Ishikawa (cell line): Measurements from ENCODE around the gene ASAP2.

Experiments
- CEBPB ChIP-seq: IDR thresholded peaks from 2 replicates; pipeline ENCODE4 v1.6.1; 2012
- CREB1 ChIP-seq: IDR thresholded peaks from 2 replicates; pipeline ENCODE4 v1.6.1; 2012; ENCODE audit warnings: low read depth
- EGR1 ChIP-seq: IDR thresholded peaks from 2 replicates; pipeline ENCODE4 v1.6.1; 2012
- EP300 ChIP-seq: IDR thresholded peaks from 2 replicates; pipeline ENCODE4 v1.6.1; 2012; ENCODE audit warnings: borderline replicate concordance
- FOXM1 ChIP-seq: IDR thresholded peaks from 2 replicates; pipeline ENCODE4 v1.6.1; 2012; ENCODE audit warnings: low read depth, borderline replicate concordance
- NFIC ChIP-seq: IDR thresholded peaks from 2 replicates; pipeline ENCODE4 v1.6.1; 2012
- RAD21 ChIP-seq: IDR thresholded peaks from 2 replicates; pipeline ENCODE4 v1.6.1; 2012; ENCODE audit warnings: low read depth
- TAF1 ChIP-seq: IDR thresholded peaks from 2 replicates; pipeline ENCODE4 v1.6.1; 2012; ENCODE audit warnings: low read depth, mild to moderate bottlenecking
- TCF12 ChIP-seq: IDR thresholded peaks from 2 replicates; pipeline ENCODE4 v1.6.1; 2012; ENCODE audit warnings: low read depth
- TEAD4 ChIP-seq: IDR thresholded peaks from 2 replicates; pipeline ENCODE4 v1.6.1; 2012
- YY1 ChIP-seq: IDR thresholded peaks from 2 replicates; pipeline ENCODE4 v1.6.1; 2012; ENCODE audit warnings: low read depth
- ZBTB7A ChIP-seq: IDR thresholded peaks from 2 replicates; pipeline ENCODE4 v1.6.1; 2012; ENCODE audit warnings: low read depth
- TF ChIP-seq, protein P1 (sequence below): IDR thresholded peaks from 2 replicates; pipeline ENCODE4 v1.6.1; 2012
- TF ChIP-seq, protein P2 (sequence below): IDR thresholded peaks from 2 replicates; pipeline ENCODE4 v1.6.1; 2012; ENCODE audit warnings: low read depth, mild to moderate bottlenecking
- TF ChIP-seq, protein P3 (sequence below): IDR thresholded peaks from 2 replicates; pipeline ENCODE4 v1.6.1; 2012

Gene ASAP2

DNA sequence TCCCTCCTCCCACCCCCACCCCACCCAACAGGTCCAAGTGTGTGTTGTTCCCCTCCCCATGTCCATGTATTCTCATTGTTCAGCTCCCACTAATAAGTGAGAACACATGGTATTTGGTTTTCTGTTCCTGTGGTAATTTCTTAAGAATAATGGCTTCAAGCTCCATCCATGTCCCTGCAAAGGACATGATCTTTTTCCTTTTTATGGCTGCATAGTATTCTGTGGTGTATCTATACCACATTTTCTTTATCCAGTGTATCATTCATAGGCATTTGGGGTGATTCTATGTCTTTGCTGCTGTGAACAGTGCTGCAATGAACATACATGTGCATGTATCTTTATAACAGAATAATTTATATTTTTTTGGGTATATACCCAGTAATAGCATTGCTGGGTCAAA is 12.3 kb upstream of the ASAP2 start:
- TF ChIP-seq TCF12 (no peak), FOXM1 (no peak)

DNA sequence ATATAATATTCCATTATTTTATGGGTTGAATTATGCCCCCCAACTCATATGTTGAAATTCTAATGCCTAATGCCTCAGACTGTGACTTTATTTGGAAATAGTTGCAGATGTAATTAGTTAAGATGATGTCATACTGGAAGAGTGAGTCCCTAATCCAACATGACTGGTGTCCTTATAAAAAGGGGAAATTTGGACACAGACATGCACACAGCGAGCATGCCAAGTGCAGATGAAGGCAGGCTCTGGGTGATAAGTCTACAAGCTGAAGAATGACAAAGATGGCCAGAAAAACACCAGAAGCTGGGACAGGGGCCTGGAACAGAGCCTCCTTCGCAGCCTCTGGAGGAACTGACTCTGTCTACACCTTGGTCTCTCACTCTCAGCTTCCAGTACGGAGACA is 10.0 kb upstream of the ASAP2 start:
- no peak for TF ChIP-seq EP300
- no peak for TF ChIP-seq EGR1
- TF ChIP-seq FOXM1 = no peak
- TF ChIP-seq RAD21 = no peak
- TF ChIP-seq CEBPB = no peak
- TF ChIP-seq YY1 = no peak
- TF ChIP-seq, protein P1, sequence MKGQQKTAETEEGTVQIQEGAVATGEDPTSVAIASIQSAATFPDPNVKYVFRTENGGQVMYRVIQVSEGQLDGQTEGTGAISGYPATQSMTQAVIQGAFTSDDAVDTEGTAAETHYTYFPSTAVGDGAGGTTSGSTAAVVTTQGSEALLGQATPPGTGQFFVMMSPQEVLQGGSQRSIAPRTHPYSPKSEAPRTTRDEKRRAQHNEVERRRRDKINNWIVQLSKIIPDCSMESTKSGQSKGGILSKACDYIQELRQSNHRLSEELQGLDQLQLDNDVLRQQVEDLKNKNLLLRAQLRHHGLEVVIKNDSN = no peak
- no peak for TF ChIP-seq TAF1
- no peak for TF ChIP-seq NFIC
- TF ChIP-seq, protein P2, sequence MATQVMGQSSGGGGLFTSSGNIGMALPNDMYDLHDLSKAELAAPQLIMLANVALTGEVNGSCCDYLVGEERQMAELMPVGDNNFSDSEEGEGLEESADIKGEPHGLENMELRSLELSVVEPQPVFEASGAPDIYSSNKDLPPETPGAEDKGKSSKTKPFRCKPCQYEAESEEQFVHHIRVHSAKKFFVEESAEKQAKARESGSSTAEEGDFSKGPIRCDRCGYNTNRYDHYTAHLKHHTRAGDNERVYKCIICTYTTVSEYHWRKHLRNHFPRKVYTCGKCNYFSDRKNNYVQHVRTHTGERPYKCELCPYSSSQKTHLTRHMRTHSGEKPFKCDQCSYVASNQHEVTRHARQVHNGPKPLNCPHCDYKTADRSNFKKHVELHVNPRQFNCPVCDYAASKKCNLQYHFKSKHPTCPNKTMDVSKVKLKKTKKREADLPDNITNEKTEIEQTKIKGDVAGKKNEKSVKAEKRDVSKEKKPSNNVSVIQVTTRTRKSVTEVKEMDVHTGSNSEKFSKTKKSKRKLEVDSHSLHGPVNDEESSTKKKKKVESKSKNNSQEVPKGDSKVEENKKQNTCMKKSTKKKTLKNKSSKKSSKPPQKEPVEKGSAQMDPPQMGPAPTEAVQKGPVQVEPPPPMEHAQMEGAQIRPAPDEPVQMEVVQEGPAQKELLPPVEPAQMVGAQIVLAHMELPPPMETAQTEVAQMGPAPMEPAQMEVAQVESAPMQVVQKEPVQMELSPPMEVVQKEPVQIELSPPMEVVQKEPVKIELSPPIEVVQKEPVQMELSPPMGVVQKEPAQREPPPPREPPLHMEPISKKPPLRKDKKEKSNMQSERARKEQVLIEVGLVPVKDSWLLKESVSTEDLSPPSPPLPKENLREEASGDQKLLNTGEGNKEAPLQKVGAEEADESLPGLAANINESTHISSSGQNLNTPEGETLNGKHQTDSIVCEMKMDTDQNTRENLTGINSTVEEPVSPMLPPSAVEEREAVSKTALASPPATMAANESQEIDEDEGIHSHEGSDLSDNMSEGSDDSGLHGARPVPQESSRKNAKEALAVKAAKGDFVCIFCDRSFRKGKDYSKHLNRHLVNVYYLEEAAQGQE = no peak
- TF ChIP-seq TEAD4 = no peak
- no peak for TF ChIP-seq CREB1
- TF ChIP-seq, protein P3, sequence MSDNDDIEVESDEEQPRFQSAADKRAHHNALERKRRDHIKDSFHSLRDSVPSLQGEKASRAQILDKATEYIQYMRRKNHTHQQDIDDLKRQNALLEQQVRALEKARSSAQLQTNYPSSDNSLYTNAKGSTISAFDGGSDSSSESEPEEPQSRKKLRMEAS = no peak
- TF ChIP-seq ZBTB7A = no peak
- no peak for TF ChIP-seq TCF12

DNA sequence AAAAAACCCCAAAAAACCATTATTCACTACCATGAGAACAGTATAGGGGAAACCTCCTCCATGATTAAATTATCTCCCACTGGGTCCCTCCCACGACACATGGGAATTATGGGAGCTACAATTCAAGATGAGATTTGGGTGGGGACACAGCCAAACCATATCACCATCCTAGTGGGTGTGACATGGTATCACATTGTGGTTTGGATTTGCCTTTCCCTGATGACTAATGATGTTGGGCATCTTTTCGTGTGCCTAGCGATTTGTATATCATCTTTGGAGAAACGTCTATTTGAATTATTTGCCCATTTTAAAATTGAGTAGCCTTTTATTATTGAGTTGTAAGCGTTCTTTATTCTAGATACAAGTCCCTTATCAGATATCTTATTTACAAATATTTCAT is 8.7 kb upstream of the ASAP2 start:
- TF ChIP-seq TAF1 = no peak
- TF ChIP-seq, protein P2 = no peak
- TF ChIP-seq CEBPB = no peak
- no peak for TF ChIP-seq NFIC
- TF ChIP-seq, protein P1 = no peak
- no peak for TF ChIP-seq TCF12
- TF ChIP-seq FOXM1 = no peak
- no peak for TF ChIP-seq ZBTB7A
- TF ChIP-seq YY1 = no peak
- no peak for TF ChIP-seq EGR1
- TF ChIP-seq, protein P3 = no peak
- TF ChIP-seq EP300 = no peak
- TF ChIP-seq CREB1 = no peak
- TF ChIP-seq RAD21 = no peak
- no peak for TF ChIP-seq TEAD4

DNA sequence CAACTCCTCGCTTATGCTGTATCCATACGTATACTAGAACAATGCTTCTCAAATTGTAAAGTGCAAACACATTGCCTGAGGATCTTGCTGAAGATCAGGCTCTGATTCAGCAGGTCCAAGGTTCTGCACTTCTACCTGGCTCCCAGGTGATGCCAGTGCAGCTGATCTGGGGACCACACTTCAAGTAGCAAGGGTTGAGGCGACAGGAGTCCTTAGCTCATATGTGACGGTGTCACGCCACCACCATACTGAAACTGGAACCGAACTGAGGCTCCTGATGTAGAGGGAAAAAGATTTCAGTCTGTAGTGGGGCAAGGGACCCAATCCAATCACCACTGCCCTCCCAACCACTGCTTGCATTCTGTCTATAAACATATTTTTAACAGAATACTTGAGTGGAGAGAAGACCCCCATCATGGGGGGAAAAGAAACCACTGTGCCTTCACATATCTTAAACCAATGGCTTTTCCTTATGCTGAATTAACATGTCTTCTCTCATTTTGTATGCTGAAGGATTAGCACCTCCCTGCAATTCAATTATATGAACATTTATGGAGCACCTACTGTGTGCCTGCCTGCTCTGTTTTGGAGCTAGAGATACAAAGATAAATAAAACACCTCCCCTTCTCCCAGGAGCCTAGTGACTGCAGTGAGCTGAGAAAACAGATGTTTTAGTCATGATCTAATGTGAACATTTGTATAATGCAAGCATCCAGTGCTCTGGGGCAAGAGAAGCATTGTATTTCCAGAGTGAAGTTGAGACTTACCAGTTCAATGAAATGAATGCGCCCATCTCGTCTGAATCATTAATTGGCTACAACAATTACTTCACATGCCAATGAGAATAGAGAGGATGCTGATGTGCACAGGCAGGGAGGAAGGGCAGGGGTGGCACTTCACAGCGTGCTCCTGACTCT is 6.6 kb upstream of the ASAP2 start:
- no peak for TF ChIP-seq RAD21
- TF ChIP-seq FOXM1 = no peak
- no peak for TF ChIP-seq CEBPB
- TF ChIP-seq YY1 = no peak
- no peak for TF ChIP-seq TAF1
- TF ChIP-seq TEAD4 = no peak
- no peak for TF ChIP-seq ZBTB7A
- TF ChIP-seq NFIC = no peak
- TF ChIP-seq CREB1 = no peak
- TF ChIP-seq, protein P3 = no peak
- TF ChIP-seq, protein P1 = no peak
- no peak for TF ChIP-seq EGR1
- no peak for TF ChIP-seq EP300
- no peak for TF ChIP-seq TCF12
- TF ChIP-seq, protein P2 = no peak
